Measurements from ENCODE around the gene NR4A2. TPM values are rescaled to one million over a fixed set of nuclear protein-coding genes. Genes with fewer than 3 reads are reported as not detected.
A peak's percentile ranks its signal among the peaks of the same experiment; 100 is the strongest.

NR4A2 gene
- total RNA-seq, 1 experiment from 2014 or later, result 4.9 TPM

GRCh38 chr2:156329927-156330726 lies 2.4 kb downstream of the NR4A2 start:
- no peak for DNase-seq
- peak overlapping the region; percentile 53 for H3K27ac Mint-ChIP-seq (ENCODE audit: unreplicated experiment)

GRCh38 chr2:156329031-156329926 lies 3.2 kb downstream of the NR4A2 start:
- BruUV-seq (replicated peaks), result no TSS peak
- Mint-ChIP-seq H3K4me1 (ENCODE audit: low read depth, unreplicated experiment) (no peaks in the 10 kb centered on the region), H3K27ac (ENCODE audit: unreplicated experiment) (peak overlapping the region; percentile 53), H3K9me3 (ENCODE audit: low read depth, unreplicated experiment) (no peaks in the 10 kb centered on the region), H3K27me3 (ENCODE audit: unreplicated experiment) (no peaks in the 10 kb centered on the region), H3K36me3 (ENCODE audit: insufficient read depth, unreplicated experiment) (peaks cover 66% of the 10 kb centered on the region), H3K4me3 (ENCODE audit: low read depth, unreplicated experiment) (no peak overlapping the region)
- CTCF ChIA-PET, result no interaction called here
- DNase-seq, result no peak
- TF ChIP-seq CTCF (IDR thresholded peaks at IDR 0.05; ENCODE audit: unreplicated experiment), result no peak
- intact Hi-C loops (cut with micrococcal nuclease; ENCODE audit: unreplicated experiment), result no loop called here

More at GRCh38 chr2:156329927-156330726, 2.4 kb downstream of the NR4A2 start:
- Mint-ChIP-seq H3K27me3 (ENCODE audit: unreplicated experiment) (no peaks in the 10 kb centered on the region), H3K4me1 (ENCODE audit: low read depth, unreplicated experiment) (no peaks in the 10 kb centered on the region), H3K4me3 (ENCODE audit: low read depth, unreplicated experiment) (no peak overlapping the region), H3K36me3 (ENCODE audit: insufficient read depth, unreplicated experiment) (peaks cover 75% of the 10 kb centered on the region), H3K9me3 (ENCODE audit: low read depth, unreplicated experiment) (no peaks in the 10 kb centered on the region)
- BruUV-seq (replicated peaks), result no TSS peak
- TF ChIP-seq CTCF (IDR thresholded peaks at IDR 0.05; ENCODE audit: unreplicated experiment), result no peak
- CTCF ChIA-PET, result no interaction called here
- intact Hi-C loops (cut with micrococcal nuclease; ENCODE audit: unreplicated experiment), result loop anchor here (5.0 to 10.0 kb wide), 6 partner anchors 173 to 925 kb away; partner anchors contain the start of gene GALNT5

GRCh38 chr2:156327835-156328695 lies 4.5 kb downstream of the NR4A2 start:
- no peaks in the 10 kb centered on the region for H3K4me1 Mint-ChIP-seq (ENCODE audit: low read depth, unreplicated experiment)
- intact Hi-C loops (cut with micrococcal nuclease; ENCODE audit: unreplicated experiment), result no loop called here
- H3K36me3 Mint-ChIP-seq (ENCODE audit: insufficient read depth, unreplicated experiment), result peaks cover 54% of the 10 kb centered on the region
- peak overlapping the region; percentile 36 for H3K27ac Mint-ChIP-seq (ENCODE audit: unreplicated experiment)
- no peaks in the 10 kb centered on the region for H3K9me3 Mint-ChIP-seq (ENCODE audit: low read depth, unreplicated experiment)
- H3K27me3 Mint-ChIP-seq (ENCODE audit: unreplicated experiment), result no peaks in the 10 kb centered on the region
- BruUV-seq (replicated peaks), result no TSS peak
- CTCF ChIA-PET, result no interaction called here
- DNase-seq, result no peak
- no peak overlapping the region for H3K4me3 Mint-ChIP-seq (ENCODE audit: low read depth, unreplicated experiment)
- TF ChIP-seq CTCF (IDR thresholded peaks at IDR 0.05; ENCODE audit: unreplicated experiment), result no peak

- no TSS peak for BruUV-seq (replicated peaks)
- Mint-ChIP-seq H3K27me3 (ENCODE audit: unreplicated experiment) (no peaks in the 10 kb centered on the region), H3K4me1 (ENCODE audit: low read depth, unreplicated experiment) (no peaks in the 10 kb centered on the region), H3K27ac (ENCODE audit: unreplicated experiment) (no peak overlapping the region), H3K9me3 (ENCODE audit: low read depth, unreplicated experiment) (no peaks in the 10 kb centered on the region), H3K36me3 (ENCODE audit: insufficient read depth, unreplicated experiment) (peaks cover 41% of the 10 kb centered on the region), H3K4me3 (ENCODE audit: low read depth, unreplicated experiment) (no peak overlapping the region)
- CTCF ChIA-PET, result no interaction called here
- no peak for DNase-seq
- intact Hi-C loops (cut with micrococcal nuclease; ENCODE audit: unreplicated experiment), result no loop called here
- TF ChIP-seq CTCF (IDR thresholded peaks at IDR 0.05; ENCODE audit: unreplicated experiment), result no peak
Observed at GRCh38 chr2:156326526-156327095, 5.9 kb downstream of the NR4A2 start.
